Activated CD4-positive, alpha-beta T cell treated with anti-CD3 and anti-CD28 coated beads, Interleukin-2, amount 10 ng/mL, durations not matched to agents 24 days and 14 days (primary cell): ENCODE measurements around the gene PPP2R5A. TPM values are rescaled to one million over a fixed set of nuclear protein-coding genes. Genes with fewer than 3 reads are reported as not detected.
"Not testable (repeated sequence)": the region's sequence is repeated elsewhere in the genome, so short reads cannot be mapped to it uniquely, and the experiment has no call there.

ENCODE experiments used
- DNase-seq: peaks from one replicate; pipeline ENCODE4 v3.0.0; 2022
- H3K27ac Mint-ChIP-seq: one replicate; pipeline ENCODE4 v1.8.0; 2022; ENCODE audit warnings: mild to moderate bottlenecking, mixed read lengths
- H3K27me3 Mint-ChIP-seq: one replicate; pipeline ENCODE4 v1.8.0; 2022; ENCODE audit warnings: mixed read lengths
- H3K36me3 Mint-ChIP-seq: one replicate; pipeline ENCODE4 v1.8.0; 2022; ENCODE audit warnings: low read depth, mild to moderate bottlenecking, mixed read lengths
- H3K4me1 Mint-ChIP-seq: one replicate; pipeline ENCODE4 v1.8.0; 2021; ENCODE audit warnings: mixed read lengths
- H3K4me3 Mint-ChIP-seq: one replicate; pipeline ENCODE4 v1.8.0; 2022; ENCODE audit warnings: mild to moderate bottlenecking, moderate library complexity, mixed read lengths
- H3K9me3 Mint-ChIP-seq: one replicate; pipeline ENCODE4 v1.8.0; 2021; ENCODE audit warnings: mixed read lengths
- intact Hi-C: fragments of 100-400 bp; cut with micrococcal nuclease; formaldehyde crosslinking; loops from one replicate; pipeline ENCODE4 v1.15.1; 2023
- total RNA-seq: library from RNA; stranded (reverse); gene quantifications from 2 replicates; pipeline ENCODE4 v1.2.3, GENCODE V29; 2022

PPP2R5A gene
- total RNA-seq, 1 donor from 2014 or later = 44.4 TPM

DNA sequence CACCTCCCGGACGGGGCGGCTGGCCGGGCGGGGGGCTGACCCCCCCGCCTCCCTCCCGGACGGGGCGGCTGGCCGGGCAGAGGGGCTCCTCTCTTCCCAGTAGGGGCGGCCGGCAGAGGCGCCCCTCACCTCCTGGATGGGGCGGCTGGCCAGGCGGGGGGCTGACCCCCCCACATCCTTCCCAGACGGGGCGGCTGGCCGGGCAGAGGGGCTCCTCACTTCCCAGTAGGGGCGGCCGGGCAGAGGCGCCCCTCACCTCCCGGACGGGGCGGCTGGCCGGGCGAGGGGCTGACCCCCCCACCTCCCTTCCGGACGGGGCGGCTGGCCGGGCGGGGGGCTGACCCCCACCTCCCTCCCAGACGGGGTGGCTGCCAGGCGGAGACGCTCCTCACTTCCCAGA is 35.8 kb downstream of the PPP2R5A start:
- intact Hi-C loops, H3K4me3 Mint-ChIP-seq, H3K27ac Mint-ChIP-seq, H3K27me3 Mint-ChIP-seq, H3K9me3 Mint-ChIP-seq, DNase-seq: not testable (repeated sequence)
- H3K4me1 Mint-ChIP-seq = peaks cover 16% of the 10 kb centered on the region
- H3K36me3 Mint-ChIP-seq = peaks cover 11% of the 10 kb centered on the region

DNA sequence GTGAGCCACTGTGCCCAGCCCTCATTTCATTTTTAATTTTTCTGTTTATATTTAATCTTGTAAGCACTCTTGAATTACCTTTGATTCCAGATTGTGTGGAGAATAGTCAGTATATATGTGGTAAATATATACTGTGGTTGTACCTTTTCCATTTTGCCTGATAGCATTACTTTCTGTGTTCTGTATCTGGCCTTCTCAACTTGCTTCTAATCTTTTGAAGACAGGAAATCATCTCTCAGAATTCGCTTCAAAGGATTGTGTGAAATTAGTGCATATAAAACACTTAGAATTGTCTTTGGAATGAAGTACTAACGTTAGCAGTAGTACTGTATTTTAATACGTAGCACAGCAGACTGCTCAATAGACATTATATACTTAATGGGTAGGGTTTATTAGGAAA is 37.9 kb downstream of the PPP2R5A start:
- no peak for DNase-seq
- Mint-ChIP-seq H3K9me3 (no peaks in the 10 kb centered on the region), H3K36me3 (peaks cover 11% of the 10 kb centered on the region), H3K4me1 (peaks cover 8% of the 10 kb centered on the region), H3K27me3 (no peaks in the 10 kb centered on the region), H3K4me3 (no peak overlapping the region), H3K27ac (no peak overlapping the region)
- intact Hi-C loops = no loop called here

- intact Hi-C loops = no loop called here
- no peaks in the 10 kb centered on the region for H3K27me3 Mint-ChIP-seq
- H3K27ac Mint-ChIP-seq = no peak overlapping the region
- no peak for DNase-seq
- peaks cover 6% of the 10 kb centered on the region for H3K4me1 Mint-ChIP-seq
- peaks cover 16% of the 10 kb centered on the region for H3K36me3 Mint-ChIP-seq
- no peak overlapping the region for H3K4me3 Mint-ChIP-seq
- H3K9me3 Mint-ChIP-seq = no peaks in the 10 kb centered on the region
These were observed 41.3 kb downstream of the PPP2R5A start for GRCh38 chr1:212326541-212326940.

GRCh38 chr1:212328248-212328647 is 43.0 kb downstream of the PPP2R5A start:
- no peak for DNase-seq
- Mint-ChIP-seq H3K36me3 (peaks cover 18% of the 10 kb centered on the region), H3K27me3 (no peaks in the 10 kb centered on the region), H3K27ac (no peak overlapping the region), H3K4me1 (peaks cover 4% of the 10 kb centered on the region), H3K9me3 (no peaks in the 10 kb centered on the region), H3K4me3 (no peak overlapping the region)
- intact Hi-C loops = no loop called here

- Mint-ChIP-seq H3K27ac (no peak overlapping the region), H3K9me3 (no peaks in the 10 kb centered on the region), H3K27me3 (no peaks in the 10 kb centered on the region), H3K4me3 (no peak overlapping the region), H3K4me1 (no peaks in the 10 kb centered on the region), H3K36me3 (peaks cover 22% of the 10 kb centered on the region)
- DNase-seq = no peak
- intact Hi-C loops = no loop called here
These were observed 43.9 kb downstream of the PPP2R5A start for GRCh38 chr1:212329105-212329504.

DNA sequence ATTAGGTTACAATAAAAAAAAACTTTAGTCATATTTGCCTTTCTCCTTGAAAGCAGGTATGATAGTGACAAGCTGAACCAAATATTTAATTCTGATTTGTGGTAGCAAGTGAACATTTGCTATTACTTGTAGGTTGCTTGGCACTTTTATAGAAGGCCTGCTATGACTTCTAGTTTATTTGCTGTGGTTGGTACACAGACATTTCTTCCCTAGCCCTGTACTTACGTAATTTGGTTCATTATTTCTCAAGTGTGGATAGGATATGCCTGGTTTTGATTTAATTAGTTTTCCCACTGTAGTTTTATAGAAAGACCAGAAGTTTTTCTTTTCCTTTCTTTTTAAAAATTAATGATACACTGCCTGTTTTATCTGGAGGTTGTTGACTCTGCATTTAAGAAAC is 55.9 kb downstream of the PPP2R5A start:
- H3K4me3 Mint-ChIP-seq = no peak overlapping the region
- peaks cover 25% of the 10 kb centered on the region for H3K36me3 Mint-ChIP-seq
- intact Hi-C loops = no loop called here
- DNase-seq = no peak
- no peaks in the 10 kb centered on the region for H3K27me3 Mint-ChIP-seq
- H3K27ac Mint-ChIP-seq = no peak overlapping the region
- no peaks in the 10 kb centered on the region for H3K9me3 Mint-ChIP-seq
- H3K4me1 Mint-ChIP-seq = no peaks in the 10 kb centered on the region

- Mint-ChIP-seq H3K36me3 (peaks cover 22% of the 10 kb centered on the region), H3K4me1 (no peaks in the 10 kb centered on the region), H3K9me3 (no peaks in the 10 kb centered on the region), H3K27me3 (no peaks in the 10 kb centered on the region), H3K27ac (no peak overlapping the region), H3K4me3 (no peak overlapping the region)
- no peak for DNase-seq
- intact Hi-C loops = no loop called here
These were observed 59.7 kb downstream of the PPP2R5A start for GRCh38 chr1:212344905-212345304.

DNA sequence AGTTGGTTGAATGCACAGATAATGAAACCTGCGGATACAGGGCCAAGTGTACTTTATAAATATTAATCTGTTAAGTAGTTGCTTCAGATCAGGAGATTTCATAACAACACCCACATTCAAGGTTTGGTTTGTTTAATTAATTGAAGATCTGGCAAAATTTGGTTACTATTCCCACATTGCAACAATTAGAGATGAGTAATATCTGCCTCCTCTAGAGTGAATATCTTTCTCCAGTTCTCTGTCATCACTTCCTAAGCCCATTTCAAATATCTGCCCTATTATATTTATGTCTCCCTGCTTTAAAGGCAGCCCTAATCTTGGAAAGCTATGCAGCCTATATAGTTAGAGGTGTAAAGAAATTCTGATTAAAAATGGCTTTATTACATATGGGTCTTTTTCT is 61.4 kb downstream of the PPP2R5A start:
- Mint-ChIP-seq H3K27ac (no peak overlapping the region), H3K9me3 (no peaks in the 10 kb centered on the region), H3K27me3 (no peaks in the 10 kb centered on the region), H3K4me1 (no peaks in the 10 kb centered on the region), H3K36me3 (peaks cover 21% of the 10 kb centered on the region), H3K4me3 (no peak overlapping the region)
- DNase-seq = no peak
- intact Hi-C loops = no loop called here

DNA sequence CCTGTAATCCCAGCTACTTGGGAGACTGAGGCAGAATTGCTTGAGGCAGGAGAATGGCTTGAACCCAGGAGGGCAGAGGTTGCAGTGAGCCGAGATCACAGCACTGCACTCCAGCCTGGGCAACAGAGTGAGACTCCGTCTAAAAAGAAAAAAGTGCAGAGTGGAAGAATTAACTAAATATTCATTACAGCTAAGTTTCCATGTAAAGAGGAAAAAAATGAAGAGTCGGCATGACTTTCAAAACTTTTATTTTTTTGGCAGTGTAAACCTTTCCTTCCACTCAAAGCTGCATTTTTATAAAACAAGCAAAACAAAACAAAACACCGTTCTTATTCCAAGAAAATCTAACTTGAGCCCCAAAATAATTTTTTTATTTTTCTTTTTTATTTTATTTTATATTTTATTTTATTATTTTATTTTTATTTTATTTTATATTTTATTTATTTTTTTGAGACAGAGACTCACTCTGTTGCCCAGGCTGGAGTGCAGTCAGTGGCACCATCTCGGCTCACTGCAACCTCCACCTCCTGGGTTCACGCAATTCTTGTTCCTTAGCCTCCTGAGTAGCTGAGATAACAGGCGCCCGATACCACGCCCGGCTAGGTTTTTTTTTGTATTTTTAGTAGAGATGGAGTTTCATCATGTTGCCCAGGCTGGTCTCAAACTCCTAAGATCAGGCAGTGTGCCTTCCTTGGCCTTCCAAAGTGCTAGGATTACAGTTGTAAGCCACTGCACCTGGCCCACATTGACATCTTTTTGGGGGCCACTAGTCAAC is 66.6 kb downstream of the PPP2R5A start:
- no peaks in the 10 kb centered on the region for H3K9me3 Mint-ChIP-seq
- DNase-seq = no peak
- H3K27ac Mint-ChIP-seq = no peak overlapping the region
- intact Hi-C loops = no loop called here
- H3K4me3 Mint-ChIP-seq = no peak overlapping the region
- H3K27me3 Mint-ChIP-seq = no peaks in the 10 kb centered on the region
- peaks cover 37% of the 10 kb centered on the region for H3K36me3 Mint-ChIP-seq
- H3K4me1 Mint-ChIP-seq = no peaks in the 10 kb centered on the region

- peak overlapping the region; percentile 29 for H3K27ac Mint-ChIP-seq
- no peaks in the 10 kb centered on the region for H3K9me3 Mint-ChIP-seq
- intact Hi-C loops = no loop called here
- no peaks in the 10 kb centered on the region for H3K4me1 Mint-ChIP-seq
- H3K36me3 Mint-ChIP-seq = peaks cover 39% of the 10 kb centered on the region
- H3K4me3 Mint-ChIP-seq = no peak overlapping the region
- H3K27me3 Mint-ChIP-seq = no peaks in the 10 kb centered on the region
- DNase-seq = no peak
These were observed 68.0 kb downstream of the PPP2R5A start for GRCh38 chr1:212353181-212353580.

- no peak for DNase-seq
- H3K4me1 Mint-ChIP-seq = peaks cover under 1% of the 10 kb centered on the region
- H3K9me3 Mint-ChIP-seq = no peaks in the 10 kb centered on the region
- peaks cover 44% of the 10 kb centered on the region for H3K36me3 Mint-ChIP-seq
- peak overlapping the region; percentile 3 for H3K27ac Mint-ChIP-seq
- no peaks in the 10 kb centered on the region for H3K27me3 Mint-ChIP-seq
- intact Hi-C loops = no loop called here
- H3K4me3 Mint-ChIP-seq = no peak overlapping the region
These were observed 69.3 kb downstream of the PPP2R5A start for GRCh38 chr1:212354464-212354863.

DNA sequence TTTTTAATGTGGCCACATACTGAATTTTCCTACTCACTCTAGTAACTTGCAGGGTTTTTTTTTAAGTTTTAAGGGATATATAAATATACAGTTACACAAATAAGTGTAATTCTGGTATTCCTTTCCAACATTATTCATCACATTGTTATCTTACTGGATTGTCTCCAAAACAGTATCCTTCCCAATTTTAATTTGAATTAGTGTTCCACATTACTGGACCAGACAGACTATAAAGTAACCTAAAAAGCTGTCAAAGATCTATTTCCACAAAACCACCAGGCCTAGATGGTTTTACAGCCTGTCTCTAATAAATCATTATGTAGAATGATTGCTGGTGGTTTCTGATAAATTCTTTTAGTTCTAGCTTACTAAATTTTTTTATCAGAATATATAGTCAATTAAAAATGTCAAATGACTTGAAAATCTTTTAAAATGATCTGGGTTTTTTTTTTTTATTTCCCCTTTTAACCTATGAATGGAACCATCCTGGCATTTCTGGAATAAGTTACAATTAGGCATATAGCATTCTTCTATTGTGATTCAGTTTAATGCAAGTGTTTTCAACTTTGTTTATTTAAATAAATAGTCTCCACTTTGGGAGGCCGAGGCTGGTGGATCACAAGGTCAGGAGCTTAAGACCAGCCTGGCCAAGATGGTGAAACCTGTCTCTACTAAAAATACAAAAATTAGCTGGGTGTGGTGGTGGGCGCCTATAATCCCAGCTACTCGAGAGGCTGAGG is 70.2 kb downstream of the PPP2R5A start:
- Mint-ChIP-seq H3K4me1 (peaks cover 7% of the 10 kb centered on the region), H3K27ac (no peak overlapping the region), H3K27me3 (no peaks in the 10 kb centered on the region), H3K4me3 (no peak overlapping the region), H3K36me3 (peaks cover 47% of the 10 kb centered on the region), H3K9me3 (no peaks in the 10 kb centered on the region)
- intact Hi-C loops = no loop called here
- DNase-seq = no peak

DNA sequence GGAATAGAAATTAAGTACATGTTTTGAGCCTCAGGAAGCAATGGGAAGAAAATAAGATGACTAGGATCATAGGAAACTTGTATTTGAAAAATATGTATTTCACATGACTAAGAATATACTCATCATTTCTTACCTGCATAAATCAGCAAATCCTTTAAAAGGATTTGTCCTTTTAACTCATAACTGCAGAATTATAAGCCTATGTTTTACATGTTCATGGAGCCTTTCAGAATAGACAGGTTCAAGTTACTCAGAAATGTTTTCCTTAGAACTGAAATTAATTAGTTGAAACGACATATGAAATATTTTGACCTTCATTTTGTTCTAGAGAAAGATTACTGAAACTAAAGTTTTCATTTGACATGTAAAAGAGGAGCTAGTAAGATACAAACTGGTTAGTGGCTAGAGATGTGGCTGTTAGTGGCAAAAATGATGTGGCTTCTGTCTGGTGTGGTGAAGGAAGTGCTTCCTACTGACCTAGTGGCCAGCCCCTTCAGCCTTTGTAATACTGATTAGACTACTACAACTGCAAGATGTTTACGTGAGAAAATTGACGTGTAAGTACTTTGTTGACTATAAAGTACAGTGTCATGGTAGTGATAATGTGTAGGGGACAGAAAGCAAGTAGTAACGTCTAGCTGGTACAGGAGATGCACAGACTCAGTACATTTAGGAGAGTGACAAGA is 74.7 kb downstream of the PPP2R5A start:
- Mint-ChIP-seq H3K36me3 (peaks cover 34% of the 10 kb centered on the region), H3K27ac (peak overlapping the region; percentile 46), H3K9me3 (no peaks in the 10 kb centered on the region), H3K4me3 (no peak overlapping the region), H3K27me3 (no peaks in the 10 kb centered on the region), H3K4me1 (peaks cover 7% of the 10 kb centered on the region)
- no peak for DNase-seq
- intact Hi-C loops = no loop called here

DNA sequence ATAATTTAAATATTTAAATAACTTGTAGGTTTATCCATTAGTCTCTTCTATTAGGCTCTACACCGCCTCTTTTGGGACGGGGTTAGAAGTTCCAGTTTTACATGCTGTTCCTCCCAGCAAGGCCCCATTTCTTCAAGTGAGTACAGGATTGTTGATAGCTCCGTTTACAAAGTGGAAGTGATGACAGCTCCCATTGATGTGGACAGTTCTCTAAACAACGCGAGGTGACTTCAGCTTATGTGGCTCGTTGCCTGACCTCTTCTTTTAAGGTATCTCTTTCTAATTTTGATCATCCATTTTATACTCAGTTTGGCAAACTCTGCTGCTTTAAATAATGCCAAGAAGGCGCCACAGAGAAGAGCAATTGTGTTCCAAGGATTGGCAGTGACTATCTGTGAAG is 79.8 kb downstream of the PPP2R5A start:
- H3K36me3 Mint-ChIP-seq = peaks cover 42% of the 10 kb centered on the region
- no peak for DNase-seq
- H3K27me3 Mint-ChIP-seq = no peaks in the 10 kb centered on the region
- intact Hi-C loops = no loop called here
- H3K4me1 Mint-ChIP-seq = peaks cover 4% of the 10 kb centered on the region
- H3K27ac Mint-ChIP-seq = peak overlapping the region; percentile 15
- H3K4me3 Mint-ChIP-seq = no peak overlapping the region
- H3K9me3 Mint-ChIP-seq = no peaks in the 10 kb centered on the region
